NCI-H2196 (cell line): ENCODE results near the gene CASZ1.

Source experiments
- DNase-seq: peaks from one replicate; lab custom pipeline; 2025; ENCODE audit not compliant: unreplicated experiment; lab: John Stamatoyannopoulos, UW

CASZ1 gene

GRCh38 chr1:10796029-10796944, at the start of gene CASZ1:
TSS of gene CASZ1 (minus strand) at chr1:10796646. CDS start at chr1:10693889, 102,757 bp downstream.
- DNase-seq = peak; percentile 92

GRCh38 chr1:10843697-10844096, 47.3 kb upstream of the CASZ1 start:
- DNase-seq = no peak

- DNase-seq = peak; percentile 54
Observed at GRCh38 chr1:10841118-10841517, 44.7 kb upstream of the CASZ1 start.

GRCh38 chr1:10839188-10839770, 42.8 kb upstream of the CASZ1 start:
- DNase-seq = no peak

- no peak for DNase-seq
Observed at GRCh38 chr1:10838541-10838940, 42.1 kb upstream of the CASZ1 start.

- DNase-seq = no peak
Observed at GRCh38 chr1:10836726-10837125, 40.3 kb upstream of the CASZ1 start.

- DNase-seq = peak; percentile 87
Observed at GRCh38 chr1:10835822-10836421, 39.5 kb upstream of the CASZ1 start.

- DNase-seq = no peak
Observed at GRCh38 chr1:10835421-10835820, 39.0 kb upstream of the CASZ1 start.

- no peak for DNase-seq
Observed at GRCh38 chr1:10834770-10835412, 38.4 kb upstream of the CASZ1 start.

GRCh38 chr1:10833630-10834557, 37.4 kb upstream of the CASZ1 start:
- DNase-seq = peak; percentile 20

GRCh38 chr1:10832703-10833102, 36.3 kb upstream of the CASZ1 start:
- peak; percentile 61 for DNase-seq

GRCh38 chr1:10830961-10831668, 34.7 kb upstream of the CASZ1 start:
- DNase-seq = no peak

- DNase-seq = no peak
Observed at GRCh38 chr1:10829965-10830515, 33.6 kb upstream of the CASZ1 start.

GRCh38 chr1:10829067-10829818, 32.8 kb upstream of the CASZ1 start:
- DNase-seq = no peak

GRCh38 chr1:10827377-10828333, 31.2 kb upstream of the CASZ1 start:
- DNase-seq = no peak

- no peak for DNase-seq
Observed at GRCh38 chr1:10825592-10825991, 29.1 kb upstream of the CASZ1 start.

GRCh38 chr1:10824821-10825540, 28.5 kb upstream of the CASZ1 start:
- DNase-seq = no peak
